Dendritic cell treated with granulocyte-macrophage colony-stimulating factor and Interleukin-4, amounts not matched to agents 40 ng/mL and 50 ng/mL, for 4 days (primary cell): ENCODE measurements around the gene YPEL3.

Experiments
- H3K27ac Mint-ChIP-seq: one replicate; pipeline ENCODE4 v1.8.0; 2022; ENCODE audit warnings: mild to moderate bottlenecking, mixed read lengths
- H3K27me3 Mint-ChIP-seq: one replicate; pipeline ENCODE4 v1.8.0; 2022; ENCODE audit warnings: mild to moderate bottlenecking, mixed read lengths
- H3K36me3 Mint-ChIP-seq: one replicate; pipeline ENCODE4 v1.8.0; 2022; ENCODE audit warnings: low read depth, mixed read lengths
- H3K4me1 Mint-ChIP-seq: one replicate; pipeline ENCODE4 v1.8.0; 2022; ENCODE audit warnings: low read depth, mixed read lengths
- H3K4me3 Mint-ChIP-seq: one replicate; pipeline ENCODE4 v1.8.0; 2022; ENCODE audit warnings: mild to moderate bottlenecking, moderate library complexity, mixed read lengths
- H3K9me3 Mint-ChIP-seq: one replicate; pipeline ENCODE4 v1.8.0; 2022; ENCODE audit warnings: mixed read lengths
- intact Hi-C: fragments of 100-400 bp; cut with micrococcal nuclease; formaldehyde crosslinking; loops from one replicate; pipeline ENCODE4 v1.15.0; 2022

The YPEL3 gene

DNA sequence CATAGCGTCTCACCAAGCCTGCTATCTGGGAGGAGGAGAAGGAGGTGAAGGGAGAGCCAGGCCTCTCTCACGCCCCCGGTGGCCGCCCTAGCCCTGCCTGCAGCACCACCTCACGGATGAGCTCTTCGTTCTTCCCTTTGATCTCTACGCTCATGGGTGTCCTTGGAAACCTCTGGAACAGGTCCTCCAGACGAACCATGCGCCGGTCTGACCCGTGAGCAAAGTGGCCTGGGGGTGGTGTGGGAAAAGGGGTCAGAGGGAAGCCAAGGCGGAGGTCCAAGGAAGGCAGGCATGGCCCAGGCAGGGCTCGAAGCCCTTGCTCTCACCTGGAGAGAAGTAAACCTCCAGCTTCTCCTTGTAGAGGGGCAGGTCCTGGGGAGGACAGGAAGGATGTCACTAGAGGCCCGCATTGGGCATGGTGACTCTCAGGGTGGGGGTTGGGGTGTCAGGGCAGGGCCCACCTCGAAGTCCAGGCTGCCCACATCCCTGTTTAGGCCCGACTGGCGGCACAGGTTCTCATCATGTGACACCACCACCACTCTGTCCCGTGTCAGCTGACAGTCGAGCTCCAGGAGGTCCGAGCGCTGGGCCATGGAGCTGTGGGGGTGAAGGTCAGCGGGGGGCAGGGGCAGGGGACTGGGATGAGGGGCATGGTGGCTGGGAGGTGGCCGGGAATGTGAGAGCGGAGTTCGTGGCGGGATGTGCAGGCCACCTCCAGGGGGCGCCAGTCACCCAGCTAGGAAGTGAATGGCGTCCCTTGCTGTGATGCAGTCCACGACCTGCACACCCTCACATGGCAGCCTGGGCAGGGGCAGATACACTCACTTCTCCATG, 16.4 kb upstream of the YPEL3 start:
- H3K4me1 Mint-ChIP-seq, result no peaks in the 10 kb centered on the region
- peaks cover 83% of the 10 kb centered on the region for H3K36me3 Mint-ChIP-seq
- H3K27ac Mint-ChIP-seq, result no peak overlapping the region
- intact Hi-C loops, result no loop called here
- no peak overlapping the region for H3K4me3 Mint-ChIP-seq
- H3K9me3 Mint-ChIP-seq, result no peaks in the 10 kb centered on the region
- no peaks in the 10 kb centered on the region for H3K27me3 Mint-ChIP-seq

DNA sequence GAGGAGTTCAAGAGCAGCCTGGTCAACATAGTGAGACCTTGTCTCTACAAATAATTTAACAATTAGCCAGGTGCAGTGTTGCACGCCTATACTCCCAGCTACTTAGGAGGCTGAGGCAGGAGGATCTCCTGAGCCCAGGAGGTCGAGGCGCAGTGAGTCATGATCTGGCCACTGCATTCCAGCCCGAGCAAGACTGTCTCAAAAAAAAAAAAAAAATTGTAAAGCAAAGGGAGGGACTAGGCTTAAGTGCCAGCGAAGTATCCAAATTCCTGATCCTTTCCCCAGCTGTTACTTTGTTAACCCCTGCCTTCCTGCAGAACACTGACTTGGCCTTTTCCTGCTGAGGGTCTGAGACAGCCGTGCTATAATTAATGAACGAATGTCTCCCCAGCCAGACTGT, 14.6 kb upstream of the YPEL3 start:
- H3K36me3 Mint-ChIP-seq, result peaks cover 73% of the 10 kb centered on the region
- no peaks in the 10 kb centered on the region for H3K4me1 Mint-ChIP-seq
- H3K9me3 Mint-ChIP-seq, result no peaks in the 10 kb centered on the region
- intact Hi-C loops, result no loop called here
- no peak overlapping the region for H3K27ac Mint-ChIP-seq
- no peaks in the 10 kb centered on the region for H3K27me3 Mint-ChIP-seq
- H3K4me3 Mint-ChIP-seq, result no peak overlapping the region

DNA sequence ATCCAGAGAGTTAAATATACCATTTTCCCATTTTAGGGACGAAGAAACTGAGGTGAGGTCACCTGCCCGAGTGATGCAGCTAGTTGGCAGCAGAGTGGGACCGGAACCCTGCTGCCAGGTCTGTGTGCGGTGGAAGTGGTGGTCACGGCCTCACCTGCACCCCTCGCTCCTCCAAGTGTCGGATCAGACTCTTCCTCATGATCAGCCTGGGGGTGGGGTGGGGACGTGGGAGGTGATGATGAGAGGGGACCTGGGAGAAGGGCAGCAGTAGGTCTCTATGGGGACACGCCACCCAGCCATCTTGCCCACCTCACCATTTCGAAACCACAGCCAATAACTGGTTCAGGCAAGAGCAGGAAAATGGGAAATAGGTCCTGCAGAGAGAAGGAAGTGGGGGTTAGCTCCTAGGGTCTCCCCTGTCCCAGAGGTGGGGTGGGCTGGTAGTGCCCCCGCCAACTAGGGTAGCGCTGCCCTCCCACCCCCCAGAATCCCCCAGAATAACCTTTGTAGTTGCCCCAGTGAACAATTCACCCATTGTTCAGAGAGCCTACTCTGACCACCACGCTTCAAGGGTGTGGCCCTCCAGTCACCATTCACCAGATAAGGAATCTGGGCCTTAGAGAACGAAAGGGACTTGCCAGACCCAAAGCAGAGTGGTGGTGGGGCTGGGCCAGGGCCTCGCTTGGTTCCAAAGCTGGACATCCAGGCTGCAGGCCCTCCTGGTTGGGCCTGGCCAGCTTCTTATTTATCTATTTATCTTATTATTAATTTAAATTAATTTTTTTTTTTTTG, 12.2 kb upstream of the YPEL3 start:
- peaks cover 65% of the 10 kb centered on the region for H3K36me3 Mint-ChIP-seq
- H3K27me3 Mint-ChIP-seq, result no peaks in the 10 kb centered on the region
- intact Hi-C loops, result no loop called here
- no peaks in the 10 kb centered on the region for H3K9me3 Mint-ChIP-seq
- H3K4me3 Mint-ChIP-seq, result no peak overlapping the region
- H3K27ac Mint-ChIP-seq, result no peak overlapping the region
- no peaks in the 10 kb centered on the region for H3K4me1 Mint-ChIP-seq

DNA sequence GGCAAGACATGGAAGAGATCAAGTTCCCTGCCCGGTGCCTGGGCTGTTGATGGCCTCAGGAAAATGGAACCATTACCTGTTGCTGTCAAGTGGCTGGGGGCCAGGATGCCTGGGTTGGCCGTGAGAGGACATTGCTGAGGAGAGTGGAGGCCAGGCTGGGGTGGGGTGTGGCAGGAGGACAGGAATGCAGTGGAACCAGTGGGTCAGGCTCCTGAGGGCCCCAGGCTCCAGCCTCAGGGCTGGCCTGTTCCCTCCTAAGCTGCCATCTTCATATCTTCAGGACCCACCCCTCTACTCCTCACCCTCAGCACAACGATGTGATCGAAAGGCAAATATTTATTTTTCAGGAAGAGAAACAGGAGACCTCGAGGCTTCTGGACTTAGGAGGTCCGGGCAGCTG, 8.5 kb upstream of the YPEL3 start:
- intact Hi-C loops, result no loop called here
- no peaks in the 10 kb centered on the region for H3K27me3 Mint-ChIP-seq
- peaks cover 33% of the 10 kb centered on the region for H3K36me3 Mint-ChIP-seq
- no peak overlapping the region for H3K4me3 Mint-ChIP-seq
- peaks cover 34% of the 10 kb centered on the region for H3K9me3 Mint-ChIP-seq
- H3K27ac Mint-ChIP-seq, result no peak overlapping the region
- H3K4me1 Mint-ChIP-seq, result no peaks in the 10 kb centered on the region

DNA sequence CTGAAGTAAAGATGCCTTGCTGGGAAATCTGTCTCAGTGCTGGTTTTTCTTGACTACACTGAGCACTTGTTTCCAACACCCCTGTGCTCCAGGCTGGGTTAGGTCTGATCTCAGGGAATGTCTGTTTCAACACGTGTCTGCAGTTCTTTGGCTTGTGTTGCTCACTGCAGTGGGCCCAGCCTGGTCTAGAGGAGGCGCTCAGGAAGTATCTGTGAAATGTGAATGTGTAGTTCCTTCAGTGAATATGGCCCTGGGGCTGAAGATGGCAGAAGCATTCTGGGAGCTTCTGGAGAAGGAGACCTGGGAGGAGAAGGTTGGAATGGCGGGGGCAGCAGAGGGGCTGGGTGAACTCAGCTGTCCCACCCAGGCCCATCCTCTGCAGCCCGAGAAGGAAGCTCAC, 8.1 kb upstream of the YPEL3 start:
- H3K27me3 Mint-ChIP-seq, result no peaks in the 10 kb centered on the region
- no peaks in the 10 kb centered on the region for H3K4me1 Mint-ChIP-seq
- no peak overlapping the region for H3K27ac Mint-ChIP-seq
- no peak overlapping the region for H3K4me3 Mint-ChIP-seq
- peaks cover 33% of the 10 kb centered on the region for H3K36me3 Mint-ChIP-seq
- H3K9me3 Mint-ChIP-seq, result peaks cover 36% of the 10 kb centered on the region
- intact Hi-C loops, result no loop called here

DNA sequence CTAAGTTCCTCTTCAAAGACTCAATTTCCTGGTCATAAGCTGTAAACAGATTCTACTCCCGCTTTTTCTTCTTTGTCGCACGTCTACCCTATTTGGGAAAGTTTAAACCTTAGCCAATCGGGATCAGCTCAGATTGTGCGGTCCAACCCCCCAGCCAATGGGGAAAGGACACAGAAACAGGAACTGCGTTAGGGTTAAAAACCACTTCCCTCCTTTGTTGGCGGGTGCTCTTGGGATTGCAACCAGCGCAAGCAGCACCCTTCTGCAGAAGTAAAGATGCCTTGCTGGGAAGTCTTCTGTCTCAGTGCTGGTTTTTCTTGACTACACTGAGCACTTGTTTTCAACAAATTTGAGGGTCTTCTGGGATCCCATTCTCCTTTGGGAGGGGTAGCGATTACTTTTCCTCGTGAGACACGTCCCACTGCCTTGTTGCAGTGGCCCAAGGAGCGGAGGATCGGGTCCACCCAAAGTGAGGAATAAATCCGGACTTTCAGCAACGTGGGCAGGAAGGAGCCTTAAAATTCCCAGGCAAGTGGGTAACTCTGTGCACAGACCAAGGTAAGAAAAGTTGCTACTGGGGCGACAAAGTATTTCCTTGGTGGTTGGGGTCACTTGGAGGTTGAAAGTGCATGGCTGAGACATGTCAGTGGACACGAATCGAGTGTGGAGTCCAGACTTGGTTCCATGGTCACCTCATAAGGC, 1.0 kb upstream of the YPEL3 start:
- H3K9me3 Mint-ChIP-seq, result peaks cover 52% of the 10 kb centered on the region
- H3K36me3 Mint-ChIP-seq, result peaks cover 47% of the 10 kb centered on the region
- H3K27ac Mint-ChIP-seq, result peak overlapping the region; percentile 95
- peak overlapping the region; percentile 55 for H3K4me3 Mint-ChIP-seq
- intact Hi-C loops, result no loop called here
- no peaks in the 10 kb centered on the region for H3K27me3 Mint-ChIP-seq
- peaks cover 35% of the 10 kb centered on the region for H3K4me1 Mint-ChIP-seq

DNA sequence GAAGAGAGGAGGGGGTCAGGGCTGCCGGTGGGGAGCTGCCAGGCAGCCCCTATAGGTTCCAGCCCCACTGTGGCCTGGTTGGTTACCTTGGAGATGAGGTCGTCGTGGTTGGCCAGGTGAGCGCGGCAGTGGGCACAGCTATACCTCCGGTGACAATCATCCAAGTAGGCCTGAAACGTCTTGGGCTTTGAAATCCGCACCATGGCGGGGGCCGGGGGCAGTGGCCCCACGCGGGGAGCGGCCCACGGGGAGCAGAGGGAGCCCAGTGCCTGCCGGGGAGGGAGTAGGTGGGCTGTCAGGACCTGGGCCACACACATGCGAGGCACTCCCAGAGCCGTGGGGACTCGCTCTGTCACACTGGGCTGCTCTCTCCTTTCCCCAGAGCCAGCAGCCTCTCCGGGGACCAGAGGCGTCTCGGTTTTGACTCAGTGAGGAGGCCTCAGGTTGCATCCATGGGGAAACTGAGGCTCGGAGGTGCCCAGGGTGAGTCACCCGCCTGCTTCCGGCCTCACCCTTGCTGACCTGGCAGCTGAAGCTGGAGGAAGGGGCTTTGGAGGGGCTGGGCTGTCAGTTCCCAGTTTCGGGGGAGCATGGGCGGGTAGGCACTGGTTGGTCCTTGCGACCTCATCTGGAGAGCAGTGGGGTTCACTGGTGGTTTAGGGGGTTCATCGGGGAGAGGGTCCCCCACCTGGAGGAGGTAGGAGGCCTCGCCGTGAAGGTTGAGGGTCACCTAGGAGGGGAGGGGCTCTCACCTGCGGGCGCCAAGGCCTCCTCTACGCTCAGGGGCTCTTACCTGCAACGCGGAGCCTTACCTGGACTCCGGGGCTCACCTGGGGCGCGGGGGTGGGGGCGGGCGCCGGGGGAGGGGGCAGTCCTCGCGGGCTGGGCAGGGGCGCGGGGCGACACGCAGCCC, 591 bp downstream of the YPEL3 start:
- intact Hi-C loops, result no loop called here
- Mint-ChIP-seq H3K4me3 (peak overlapping the region; percentile 93), H3K36me3 (peaks cover 47% of the 10 kb centered on the region), H3K9me3 (peaks cover 36% of the 10 kb centered on the region), H3K27ac (peak overlapping the region; percentile 95), H3K4me1 (peaks cover 51% of the 10 kb centered on the region), H3K27me3 (no peaks in the 10 kb centered on the region)

DNA sequence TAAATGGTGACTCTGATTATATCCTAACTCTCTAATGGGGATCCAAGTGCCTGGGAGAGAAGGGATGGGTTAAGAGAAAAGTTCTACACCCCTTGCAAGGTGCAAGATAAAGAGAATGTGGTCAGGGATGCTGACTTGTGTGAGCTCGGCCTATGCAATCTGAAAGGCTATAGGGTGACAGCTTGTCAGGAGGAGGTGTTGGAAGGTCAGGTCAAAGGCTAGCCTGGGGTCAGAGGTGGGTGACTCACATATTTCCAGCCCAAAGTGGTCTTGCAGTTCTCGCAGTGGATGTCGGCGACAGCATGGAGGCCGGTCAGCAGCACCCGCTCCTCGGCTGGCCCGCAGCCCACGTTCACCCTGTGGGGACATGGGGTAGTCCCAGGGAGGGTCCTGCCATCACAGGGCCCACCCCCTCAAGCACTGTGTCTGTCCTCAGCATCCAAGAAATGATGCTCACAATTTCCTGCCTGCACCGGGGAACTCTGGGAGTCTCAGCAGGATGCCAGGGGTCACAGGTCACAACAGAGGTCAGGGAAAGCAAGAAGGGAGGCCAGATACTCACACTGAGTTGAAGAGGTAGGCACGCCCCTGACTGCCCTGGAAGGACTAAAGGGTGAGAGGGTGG, 1.4 kb downstream of the YPEL3 start:
- no peaks in the 10 kb centered on the region for H3K27me3 Mint-ChIP-seq
- H3K36me3 Mint-ChIP-seq, result peaks cover 47% of the 10 kb centered on the region
- peaks cover 28% of the 10 kb centered on the region for H3K9me3 Mint-ChIP-seq
- intact Hi-C loops, result no loop called here
- H3K4me3 Mint-ChIP-seq, result peak overlapping the region; percentile 93
- peaks cover 58% of the 10 kb centered on the region for H3K4me1 Mint-ChIP-seq
- peak overlapping the region; percentile 95 for H3K27ac Mint-ChIP-seq

DNA sequence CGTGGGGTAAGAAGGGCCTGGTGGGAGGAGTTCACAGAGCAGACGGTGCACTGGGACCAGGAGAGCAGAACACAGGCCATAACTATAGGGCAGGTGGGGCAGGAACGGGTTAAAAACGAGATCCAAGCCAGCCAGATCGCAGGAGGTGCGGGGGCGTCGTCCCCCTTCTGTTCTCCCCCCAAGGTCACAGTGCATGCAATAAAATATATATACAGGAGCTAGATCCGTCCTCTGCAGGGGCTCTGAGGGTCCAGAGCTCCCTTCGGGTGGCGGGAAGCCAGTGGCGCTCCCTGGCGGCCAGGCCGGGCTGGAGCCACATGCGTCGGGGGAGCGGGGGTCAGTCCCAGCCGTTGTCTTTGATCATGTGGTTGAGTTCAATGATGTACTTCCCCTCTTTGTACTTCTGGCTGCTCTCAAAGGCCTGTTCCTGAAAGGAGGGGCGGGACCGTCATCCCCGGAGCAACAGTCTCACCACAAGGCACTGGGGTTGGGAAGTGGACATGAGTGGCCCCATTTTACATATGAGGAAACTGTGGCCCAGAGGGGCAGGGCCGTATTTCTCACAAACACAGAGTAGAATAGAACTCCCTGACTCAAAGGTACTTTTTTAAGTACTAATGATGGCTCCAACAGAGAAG, 3.5 kb downstream of the YPEL3 start:
- Mint-ChIP-seq H3K4me3 (peak overlapping the region; percentile 76), H3K36me3 (peaks cover 44% of the 10 kb centered on the region), H3K4me1 (peaks cover 80% of the 10 kb centered on the region), H3K9me3 (peaks cover 17% of the 10 kb centered on the region), H3K27ac (peak overlapping the region; percentile 94), H3K27me3 (no peaks in the 10 kb centered on the region)
- intact Hi-C loops, result loop anchor here (1.0 kb wide), 1 partner anchor 27 kb away; the partner anchor contains the start of gene ALDOA

DNA sequence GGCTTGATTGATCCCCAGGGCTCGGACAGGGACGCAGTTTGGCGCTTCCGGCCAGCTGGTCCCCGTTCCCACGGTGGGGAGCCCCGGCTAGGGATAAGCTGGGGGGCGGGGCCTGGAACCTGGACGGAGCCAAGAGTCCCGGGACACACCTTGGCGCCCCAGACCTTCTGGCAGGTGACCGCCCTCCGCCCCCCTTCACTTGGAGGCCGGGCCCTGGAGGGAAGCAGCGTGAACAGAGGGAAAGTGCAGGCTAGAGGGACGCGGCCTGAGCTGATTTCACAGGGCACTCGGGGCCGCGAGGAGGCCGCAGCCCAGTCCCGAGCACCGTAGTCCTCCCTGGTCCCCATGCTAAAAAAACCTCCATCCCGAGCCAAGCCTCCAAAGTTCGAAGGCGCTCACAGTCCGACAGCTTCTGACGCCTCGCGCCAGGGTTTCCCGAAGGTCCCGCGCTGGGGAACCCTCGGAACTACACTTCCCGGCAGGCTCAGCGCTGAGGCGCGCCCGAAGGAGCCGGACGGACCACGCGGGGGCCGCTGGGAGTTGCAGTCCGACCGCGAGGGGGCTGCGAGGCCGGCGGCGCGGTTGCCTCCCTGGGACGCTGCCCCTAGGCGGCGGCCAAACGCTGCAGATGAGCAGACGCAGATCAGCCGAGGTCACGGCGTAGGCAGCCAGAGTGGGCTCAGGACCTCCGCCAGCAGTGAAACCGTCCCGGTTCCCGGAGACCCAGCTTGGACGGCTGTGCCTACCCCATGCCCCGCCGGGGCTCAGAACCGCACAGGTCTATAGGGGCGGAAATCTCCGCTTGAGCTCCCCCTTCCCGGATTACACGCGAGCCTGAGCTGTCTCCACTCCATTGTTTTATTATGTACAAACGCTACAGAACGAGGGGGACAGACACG, 4.3 kb downstream of the YPEL3 start, which contains the start of gene TBX6:
TSS of gene TBX6 (minus strand) at position 451 of the 899 bp plus-strand sequence. CDS start 731 bp downstream, outside the sequence.
- peak within 1 kb of the TSS; percentile 76 for H3K4me3 Mint-ChIP-seq
- peak within 1 kb of the TSS; percentile 94 for H3K27ac Mint-ChIP-seq
- no peaks in the 10 kb centered on the region for H3K27me3 Mint-ChIP-seq
- H3K4me1 Mint-ChIP-seq, result peaks cover 88% of the 10 kb centered on the region
- peaks cover 12% of the 10 kb centered on the region for H3K9me3 Mint-ChIP-seq
- H3K36me3 Mint-ChIP-seq, result peaks cover 44% of the 10 kb centered on the region
- intact Hi-C loops, result loop anchor here (1.0 kb wide), 1 partner anchor 26 kb away; the partner anchor contains the start of gene ALDOA

DNA sequence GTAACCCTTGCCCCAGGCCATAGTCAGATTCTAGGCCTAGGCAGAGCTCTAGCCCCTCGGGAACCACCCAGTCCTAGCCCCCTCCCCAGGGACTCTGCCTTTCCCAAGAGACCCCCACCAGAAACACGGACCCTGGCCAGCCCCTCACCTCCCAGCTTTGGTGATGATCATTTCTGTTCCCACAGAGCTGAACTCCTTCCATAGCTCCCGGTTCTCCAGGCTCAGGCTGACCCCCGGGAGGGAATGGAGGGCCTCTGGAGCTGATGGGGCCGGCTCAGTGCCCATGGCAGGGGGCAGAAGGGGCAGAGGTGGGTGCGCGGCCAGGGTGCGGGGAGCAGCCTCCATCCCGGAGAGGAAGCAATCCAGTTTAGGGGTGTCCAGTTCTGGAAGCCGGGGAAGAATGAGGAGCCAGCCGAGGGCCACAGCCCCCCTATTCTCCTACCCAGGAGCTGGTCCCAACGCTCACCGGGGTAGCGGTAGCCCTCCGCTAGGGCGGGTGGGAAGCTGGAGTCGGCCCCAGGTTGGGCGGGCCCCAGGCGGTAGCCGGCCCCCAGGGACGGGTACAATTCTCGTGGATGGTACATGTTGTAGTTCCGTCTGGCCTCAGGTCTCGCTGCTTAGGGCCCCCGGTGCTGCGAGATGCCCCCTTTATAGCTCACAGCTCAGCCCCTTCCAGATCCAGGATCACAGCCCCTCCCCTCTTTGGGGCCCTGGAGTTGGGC, 5.2 kb downstream of the YPEL3 start:
- Mint-ChIP-seq H3K9me3 (peaks cover 8% of the 10 kb centered on the region), H3K4me3 (peak overlapping the region; percentile 76), H3K36me3 (peaks cover 50% of the 10 kb centered on the region), H3K27me3 (no peaks in the 10 kb centered on the region), H3K4me1 (peaks cover 97% of the 10 kb centered on the region), H3K27ac (peak overlapping the region; percentile 94)
- intact Hi-C loops, result no loop called here
